ENCODE measurements around the gene TRIM45. TPM values are rescaled to one million over a fixed set of nuclear protein-coding genes. Genes with fewer than 3 reads are reported as not detected.
A peak's percentile ranks its signal among the peaks of the same experiment; 100 is the strongest.

The TRIM45 gene
- total RNA-seq (1 to 10 TPM in 2 of 5 donors, under 1 TPM in 2, not detected in 1; 0.29 to 6.8 (median 2.5) TPM), polyA plus RNA-seq (1 to 10 TPM in 2 of 3 donors, under 1 TPM in 1; 0.61 to 2.9 (median 1.9) TPM)
- long read RNA-seq, donor 1: 0 reads
- long read RNA-seq, donor 2: 0 reads
- long read RNA-seq, donor 3, partial matches to known transcripts: 0 of 2 reads
- long read RNA-seq, donor 3, other reads (novel, unspliced or antisense): 0 of 2 reads
- long read RNA-seq, donor 4: 0 reads
- long read RNA-seq, donor 5, partial matches to known transcripts: 0 of 3 reads
- long read RNA-seq, donor 5, other reads (novel, unspliced or antisense): 0 of 3 reads
- long read RNA-seq, donor 6: 0 reads
- long read RNA-seq, donor 7: 0 reads
- long read RNA-seq, donor 8, partial matches to known transcripts: 11 of 11 reads
- long read RNA-seq, donor 8, other reads (novel, unspliced or antisense): 0 of 11 reads
- long read RNA-seq, donor 9: 0 reads
- long read RNA-seq, donor 10, partial matches to known transcripts: 0 of 1 reads
- long read RNA-seq, donor 10, other reads (novel, unspliced or antisense): 0 of 1 reads

GRCh38 chr1:117121589-117122329 is at the start of gene TRIM45:
Gene TRIM45, minus strand, starts transcription at chr1:117121749. Its CDS starts 548 bp downstream, at chr1:117121201.
- TF ChIP-seq CTCF (IDR thresholded peaks at IDR 0.05) (peak in 5 of 7 experiments; percentile 57 to 76 (median 58)), POLR2AphosphoS5 (IDR thresholded peaks at IDR 0.05) (peak in 2 of 3 donors; percentile 30 to 64), EP300 (IDR thresholded peaks at IDR 0.05) (no peak), POLR2A (IDR thresholded peaks at IDR 0.05) (peak in 1 of 4 donors; percentile 18)
- Histone ChIP-seq H3K9me3 (no peaks in the 10 kb centered on the region), H3K36me3 (no peaks in the 10 kb centered on the region), H3K4me3 (peak within 1 kb of the TSS; percentile 69 to 81 (median 76)), H3K27me3 (no peaks in the 10 kb centered on the region), H3K27ac (peak within 1 kb of the TSS; percentile 86 to 94 (median 91)), H3K4me1 (peaks cover 5 to 28% (median 25%) of the 10 kb centered on the region in 4 donors)
- intact Hi-C loops (cut with DNase I; ENCODE audit: low total_unique reads): no loop called here
- WGBS, 5 donors: 0 to 1% (median 0%) methylated on average over 34 to 71 of the region's 71 CpGs
- DNase-seq: peak; percentile 97 to 98

- TF ChIP-seq POLR2AphosphoS5 (IDR thresholded peaks at IDR 0.05): no peak
- TF ChIP-seq POLR2A (IDR thresholded peaks at IDR 0.05): no peak
- no peak for TF ChIP-seq CTCF (IDR thresholded peaks at IDR 0.05)
- no peak for TF ChIP-seq EP300 (IDR thresholded peaks at IDR 0.05)
- intact Hi-C loops (cut with DNase I; ENCODE audit: low total_unique reads): no loop called here
- Histone ChIP-seq H3K36me3 (no peaks in the 10 kb centered on the region), H3K27ac (no peak overlapping the region), H3K4me1 (no peaks in the 10 kb centered on the region), H3K9me3 (no peaks in the 10 kb centered on the region), H3K4me3 (no peak overlapping the region), H3K27me3 (no peaks in the 10 kb centered on the region)
- DNase-seq: no peak
- WGBS, 5 donors: 75 to 88% (median 80%) methylated on average over 4 of the region's 4 CpGs
Observed at GRCh38 chr1:117169871-117170596, 48.5 kb upstream of the TRIM45 start.

GRCh38 chr1:117167402-117167801 is 45.9 kb upstream of the TRIM45 start:
- no peak overlapping the region for H3K4me3 ChIP-seq
- no peaks in the 10 kb centered on the region for H3K9me3 ChIP-seq
- peaks cover 0 to 6% (median under 1%) of the 10 kb centered on the region in 4 donors for H3K4me1 ChIP-seq
- intact Hi-C loops (cut with DNase I; ENCODE audit: low total_unique reads): no loop called here
- DNase-seq: no peak
- no peak overlapping the region for H3K27ac ChIP-seq
- no peaks in the 10 kb centered on the region for H3K36me3 ChIP-seq
- no peaks in the 10 kb centered on the region for H3K27me3 ChIP-seq
- no peak for TF ChIP-seq POLR2A (IDR thresholded peaks at IDR 0.05)
- TF ChIP-seq EP300 (IDR thresholded peaks at IDR 0.05): no peak
- TF ChIP-seq CTCF (IDR thresholded peaks at IDR 0.05): no peak
- no peak for TF ChIP-seq POLR2AphosphoS5 (IDR thresholded peaks at IDR 0.05)

GRCh38 chr1:117166076-117166475 is 44.5 kb upstream of the TRIM45 start:
- Histone ChIP-seq H3K4me3 (no peak overlapping the region), H3K4me1 (peaks cover 0 to 6% (median 1%) of the 10 kb centered on the region in 4 donors), H3K27me3 (no peaks in the 10 kb centered on the region), H3K36me3 (no peaks in the 10 kb centered on the region), H3K9me3 (no peaks in the 10 kb centered on the region), H3K27ac (no peak overlapping the region)
- DNase-seq: peak in 1 of 2 donors; percentile 56
- TF ChIP-seq EP300 (IDR thresholded peaks at IDR 0.05) (no peak), POLR2AphosphoS5 (IDR thresholded peaks at IDR 0.05) (peak in 1 of 3 donors; percentile 57), CTCF (IDR thresholded peaks at IDR 0.05) (no peak), POLR2A (IDR thresholded peaks at IDR 0.05) (no peak)
- intact Hi-C loops (cut with DNase I; ENCODE audit: low total_unique reads): no loop called here
- whole genome bisulfite sequencing, 5 donors: 37 to 65% (median 52%) methylated on average over 2 of the region's 2 CpGs

All from stomach (tissue), 19 donors.